Dermis blood vessel endothelial cell (primary cell): Measurements from ENCODE around the gene ABCC4. TPM values are rescaled to one million over a fixed set of nuclear protein-coding genes. Genes with fewer than 3 reads are reported as not detected.
A peak's percentile ranks its signal among the peaks of the same experiment; 100 is the strongest.

Experiments
- DNase-seq: peaks from one replicate; pipeline ENCODE4 v3.0.0; 2010
- total RNA-seq: library from RNA; depleted of rRNA; stranded (reverse); fragments of >200 nt; gene quantifications from 2 replicates; pipeline ENCODE4 v1.2.3, GENCODE V29; 2014

ABCC4 gene
- total RNA-seq, 1 donor from 2014 or later = 6.1 TPM

GRCh38 chr13:95039415-95039814 lies 261.8 kb downstream of the ABCC4 start:
- DNase-seq = no peak

- no peak for DNase-seq
These were observed 262.3 kb downstream of the ABCC4 start for GRCh38 chr13:95038949-95039348.

GRCh38 chr13:95035311-95036109 lies 265.7 kb downstream of the ABCC4 start:
- peak; percentile 10 for DNase-seq

GRCh38 chr13:95033890-95034289 lies 267.4 kb downstream of the ABCC4 start:
- DNase-seq = no peak

GRCh38 chr13:95032121-95032520 lies 269.1 kb downstream of the ABCC4 start:
- no peak for DNase-seq

GRCh38 chr13:95030821-95031343 lies 270.4 kb downstream of the ABCC4 start:
- DNase-seq = no peak

GRCh38 chr13:95027638-95028037 lies 273.6 kb downstream of the ABCC4 start:
- DNase-seq = no peak

- DNase-seq = no peak
These were observed 276.1 kb downstream of the ABCC4 start for GRCh38 chr13:95025116-95025515.

- peak; percentile 41 for DNase-seq
These were observed 277.8 kb downstream of the ABCC4 start for GRCh38 chr13:95023405-95023804.

- DNase-seq = no peak
These were observed 280.8 kb downstream of the ABCC4 start for GRCh38 chr13:95020298-95020987.

GRCh38 chr13:95019886-95020285 lies 281.4 kb downstream of the ABCC4 start:
- DNase-seq = no peak

GRCh38 chr13:95007322-95007721 lies 293.9 kb downstream of the ABCC4 start:
- no peak for DNase-seq

GRCh38 chr13:95005300-95005699 lies 296.0 kb downstream of the ABCC4 start:
- no peak for DNase-seq

- peak; percentile 17 for DNase-seq
These were observed 298.0 kb downstream of the ABCC4 start for GRCh38 chr13:95003019-95003813.

- DNase-seq = no peak
These were observed 299.1 kb downstream of the ABCC4 start for GRCh38 chr13:95002126-95002525.

GRCh38 chr13:94999871-95000270 lies 301.4 kb downstream of the ABCC4 start:
- peak; percentile 75 for DNase-seq

GRCh38 chr13:94997126-94997525 lies 304.1 kb downstream of the ABCC4 start:
- no peak for DNase-seq

GRCh38 chr13:94996445-94996844 lies 304.8 kb downstream of the ABCC4 start:
- no peak for DNase-seq

GRCh38 chr13:94994506-94994905 lies 306.7 kb downstream of the ABCC4 start:
- no peak for DNase-seq

- DNase-seq = no peak
These were observed 307.6 kb downstream of the ABCC4 start for GRCh38 chr13:94993616-94994015.

GRCh38 chr13:94992036-94992960 lies 309.0 kb downstream of the ABCC4 start:
- no peak for DNase-seq

GRCh38 chr13:94988654-94989053 lies 312.6 kb downstream of the ABCC4 start:
- peak; percentile 9 for DNase-seq
